Stimulated activated CD4-positive, alpha-beta T cell treated with anti-CD3 and anti-CD28 coated beads, Interleukin-12 subunit alpha, Interleukin-12 subunit beta, amount 100 ng/mL, for 24 hours (primary cell): ENCODE measurements around the gene UBQLN1.
"Not testable (repeated sequence)": the region's sequence is repeated elsewhere in the genome, so short reads cannot be mapped to it uniquely, and the experiment has no call there.

Experiments
- DNase-seq, 2 experiments: peaks; one replicate each; pipeline ENCODE4 v3.0.0-alpha.2; 2020; ENCODE audit warnings: low read depth in 2 of 2

UBQLN1 gene

DNA sequence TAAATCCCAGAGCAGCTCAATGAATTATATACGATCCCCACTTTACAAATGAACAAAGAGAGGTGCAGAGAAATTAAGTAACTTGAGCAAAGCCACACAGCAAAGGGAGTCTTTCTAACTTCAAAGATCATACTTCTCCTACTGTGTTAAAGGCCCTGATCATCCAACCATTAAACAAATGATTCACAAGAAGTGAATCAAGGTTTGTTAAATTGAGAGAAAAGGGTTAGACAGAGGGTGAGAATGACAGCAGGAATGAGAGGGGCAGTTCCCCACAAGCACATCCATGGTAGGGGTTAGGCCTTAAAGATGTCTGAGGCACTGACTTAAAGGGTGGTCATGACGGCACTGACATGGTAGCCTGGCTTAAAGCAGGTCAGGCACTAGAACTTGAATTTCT, 74.1 kb downstream of the UBQLN1 start:
- DNase-seq = no peak

DNA sequence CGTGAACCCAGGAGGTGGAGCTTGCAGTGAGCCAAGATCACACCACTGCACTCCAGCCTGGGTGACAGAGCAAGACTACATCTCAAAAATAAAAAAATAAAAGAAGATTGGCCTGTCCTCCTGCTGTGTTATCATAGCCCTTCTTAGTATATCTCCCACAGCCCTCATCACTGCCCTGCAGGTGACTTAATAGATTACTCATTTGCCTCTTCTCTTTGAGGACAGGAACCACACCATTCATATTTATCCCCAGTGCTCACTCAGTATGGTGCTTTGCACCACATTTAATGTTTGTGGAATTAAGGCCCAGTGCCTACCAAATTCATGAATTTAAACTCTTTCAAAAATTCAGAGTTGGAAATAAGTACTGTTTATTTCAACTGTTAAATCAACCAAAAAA, 74.5 kb downstream of the UBQLN1 start:
- DNase-seq = no peak

- DNase-seq = no peak
Measured at GRCh38 chr9:83630938-83631457, 76.8 kb downstream of the UBQLN1 start.

DNA sequence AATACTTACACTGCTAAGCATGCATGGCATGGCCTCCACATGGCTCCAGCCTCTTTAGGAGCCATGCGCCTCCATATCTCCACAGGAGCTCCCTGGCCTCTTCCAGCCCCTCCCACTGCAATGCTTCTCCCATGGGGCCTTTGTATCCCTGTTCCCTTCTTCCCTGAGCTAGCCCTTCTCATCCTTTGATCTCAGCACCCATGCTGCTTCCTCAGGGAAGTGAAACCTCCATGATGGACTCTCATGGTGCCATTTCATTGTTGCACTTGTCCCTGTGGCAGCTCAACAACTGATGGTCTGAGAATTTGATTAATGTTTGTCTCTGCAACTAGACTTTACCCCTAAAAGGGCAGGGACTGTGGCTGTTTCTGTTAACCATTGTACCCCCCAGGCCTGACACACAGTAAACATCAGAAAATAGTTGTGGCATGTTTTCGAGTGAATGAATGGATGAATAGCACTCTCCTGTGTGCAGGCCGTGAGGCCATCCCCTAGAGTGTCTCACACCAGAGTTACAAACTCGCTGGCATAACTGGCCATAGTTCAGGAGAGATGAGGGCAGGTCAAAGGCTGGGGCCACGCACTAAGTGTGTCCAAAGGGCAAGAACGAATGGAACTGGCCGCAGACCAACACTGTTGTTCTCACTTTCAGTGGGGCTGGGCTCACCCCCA, 78.2 kb downstream of the UBQLN1 start:
- DNase-seq = no peak

GRCh38 chr9:83628540-83628939, 79.2 kb downstream of the UBQLN1 start:
- no peak for DNase-seq

- no peak for DNase-seq
Measured at GRCh38 chr9:83625178-83625577, 82.6 kb downstream of the UBQLN1 start.

- no peak for DNase-seq
Measured at GRCh38 chr9:83623679-83624076, 84.1 kb downstream of the UBQLN1 start.

DNA sequence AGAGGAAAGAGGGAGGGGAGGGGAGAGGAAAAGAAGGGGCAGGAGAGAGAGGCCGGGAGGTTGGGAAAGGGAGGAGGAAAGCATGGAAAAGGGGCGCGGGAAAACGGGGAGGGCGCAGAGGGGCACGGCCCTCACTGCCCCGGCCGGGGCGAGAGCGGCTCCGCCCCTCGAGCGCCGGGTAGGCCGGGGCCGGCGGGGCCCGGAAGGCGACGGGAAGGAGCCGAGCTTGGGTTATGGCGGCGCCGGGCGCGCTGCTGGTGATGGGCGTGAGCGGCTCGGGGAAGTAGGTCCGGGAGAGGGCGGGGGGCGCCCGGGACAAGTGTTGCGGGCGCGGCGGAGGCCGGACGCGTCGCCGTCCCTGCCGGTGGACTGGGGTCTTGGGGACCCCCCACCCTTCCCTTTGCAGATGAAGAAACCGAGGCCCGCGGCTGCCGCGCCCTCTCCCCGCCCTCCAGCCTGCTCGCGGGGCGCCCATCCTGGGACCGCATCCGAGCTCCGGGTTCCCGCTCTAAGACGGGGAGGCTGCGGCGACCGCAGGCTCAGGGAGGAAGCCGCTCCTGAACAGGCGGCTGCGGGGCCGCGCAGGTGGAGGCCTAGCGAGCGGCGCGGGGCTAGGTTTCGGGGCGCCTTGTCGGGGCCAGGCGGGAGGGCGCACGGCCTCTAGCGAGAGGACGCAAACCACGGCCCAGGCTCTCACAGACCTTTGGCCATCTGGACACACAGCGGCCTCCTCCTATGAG, 84.6 kb downstream of the UBQLN1 start, which contains the start of gene IDNK:
Gene IDNK, plus strand, starts transcription at position 205 of the 740 bp plus-strand sequence. Its CDS starts 29 bp downstream, at position 234.
- peak; percentile 11 to 45 for DNase-seq

- DNase-seq = peak; percentile 46 to 57
Measured at GRCh38 chr9:83622433-83622938, 85.3 kb downstream of the UBQLN1 start.

- peak in 1 of 2 experiments; percentile 20 for DNase-seq
Measured at GRCh38 chr9:83620841-83621636, 86.7 kb downstream of the UBQLN1 start.

DNA sequence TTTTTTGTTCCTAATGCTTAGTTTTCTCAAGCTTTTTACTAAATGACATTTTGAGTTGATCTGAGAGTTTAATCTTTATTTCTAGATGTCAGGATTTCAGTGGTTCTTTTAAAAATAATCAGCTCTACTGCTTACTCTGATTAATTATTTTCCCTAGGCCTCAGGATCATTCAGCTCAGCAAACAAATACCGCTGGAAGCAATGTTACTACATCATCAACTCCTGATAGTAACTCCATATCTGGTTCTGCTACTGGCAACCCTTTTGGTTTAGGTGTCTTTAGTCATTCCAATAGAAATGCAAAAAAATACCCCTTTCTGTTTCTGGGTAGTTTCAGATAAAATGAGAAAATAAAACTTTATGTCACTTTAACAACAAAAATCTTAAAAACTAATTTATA, 90.5 kb downstream of the UBQLN1 start:
- no peak for DNase-seq

DNA sequence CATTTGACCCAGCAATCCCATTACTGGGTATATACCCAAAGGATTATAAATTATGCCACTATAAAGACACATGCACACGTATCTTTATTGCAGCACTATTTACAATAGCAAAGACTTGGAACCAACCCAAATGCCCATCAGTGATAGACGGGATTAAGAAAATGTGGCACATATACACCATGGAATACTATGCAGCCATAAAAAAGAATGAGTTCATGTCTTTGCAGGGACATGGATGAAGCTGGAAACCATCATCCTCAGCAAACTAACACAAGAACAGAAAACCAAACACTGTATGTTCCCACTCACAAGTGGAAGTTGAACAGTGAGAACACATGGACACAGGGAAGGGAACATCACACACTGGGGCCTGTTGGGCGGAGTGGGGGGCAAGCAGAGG, 94.5 kb downstream of the UBQLN1 start:
- DNase-seq = not testable (repeated sequence)
